HG03280 (cell line): ENCODE data around the gene EZH1.

Experiments used
- ATAC-seq: cut with Tn5 transposase; IDR thresholded peaks from one replicate; pipeline ENCODE4 v1.9.1; 2021; ENCODE audit warnings: mild to moderate bottlenecking, moderate library complexity; ENCODE audit not compliant: unreplicated experiment

The EZH1 gene

GRCh38 chr17:42725143-42725542, 19.7 kb downstream of the EZH1 start:
- no peak for ATAC-seq

DNA sequence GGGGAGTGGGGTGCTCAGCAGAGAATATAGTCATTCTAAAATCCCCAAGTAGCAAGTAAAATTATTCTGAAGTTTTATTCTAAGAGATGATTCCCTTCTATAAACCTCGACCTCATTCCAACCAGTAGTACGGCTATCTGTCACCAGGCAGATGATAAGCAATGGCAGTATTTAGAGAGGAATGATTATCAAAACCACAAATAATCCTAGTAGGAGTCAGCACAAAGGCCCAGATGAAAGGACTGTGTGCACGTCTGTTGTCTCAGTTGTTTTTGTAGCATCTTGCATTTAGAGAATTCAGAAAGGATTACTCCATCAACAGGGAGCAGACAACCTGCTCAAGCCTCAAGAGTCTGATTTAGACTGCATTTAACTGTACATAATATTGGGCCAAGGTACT, 21.2 kb downstream of the EZH1 start:
- ATAC-seq = no peak

DNA sequence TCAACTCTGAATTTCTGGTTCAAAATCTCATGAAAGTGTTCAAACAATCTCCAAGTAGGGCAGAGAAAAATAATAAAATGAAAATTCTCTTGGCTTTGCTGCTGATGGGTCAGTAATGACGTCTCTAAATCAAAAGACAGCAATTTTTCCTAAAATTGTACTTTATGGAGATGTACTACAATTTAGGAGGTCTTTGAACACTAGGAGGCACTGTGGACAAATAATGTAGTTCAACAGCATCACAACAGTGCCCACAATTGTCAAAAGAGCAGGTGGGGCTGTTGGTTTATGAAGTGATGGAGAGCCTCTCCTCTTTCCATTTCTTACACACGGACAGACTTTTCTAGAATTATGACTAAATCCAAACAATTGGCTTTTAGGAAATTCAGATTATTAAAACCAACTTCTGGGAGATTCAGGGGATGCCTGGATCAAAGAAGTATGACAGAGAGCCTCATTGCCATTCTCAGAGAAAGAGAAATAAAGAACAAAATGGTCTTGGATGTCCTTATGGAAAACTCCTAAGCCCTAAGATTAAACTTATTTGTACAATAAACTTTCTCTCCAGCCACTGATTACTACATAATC, 23.8 kb downstream of the EZH1 start:
- ATAC-seq = no peak

DNA sequence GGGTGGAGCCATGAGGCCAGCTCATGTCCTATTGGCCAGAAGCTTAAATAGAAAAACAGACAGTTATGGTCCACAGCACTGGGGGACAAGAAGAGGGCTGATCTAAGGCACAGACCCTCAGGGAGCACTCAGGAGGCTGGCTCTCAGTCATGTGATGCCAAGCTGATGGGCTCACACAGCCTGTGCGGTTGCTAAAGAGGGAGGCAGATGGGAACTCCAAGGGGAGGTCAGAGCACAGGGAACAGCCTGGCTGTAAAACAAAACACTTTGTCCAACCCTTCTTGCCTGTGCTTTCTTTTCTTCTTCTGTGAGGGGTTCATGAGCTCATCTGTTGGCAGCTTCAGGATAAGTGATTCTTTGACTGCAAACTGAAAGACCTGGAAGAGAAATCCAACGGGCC, 35.3 kb downstream of the EZH1 start:
- ATAC-seq = no peak

DNA sequence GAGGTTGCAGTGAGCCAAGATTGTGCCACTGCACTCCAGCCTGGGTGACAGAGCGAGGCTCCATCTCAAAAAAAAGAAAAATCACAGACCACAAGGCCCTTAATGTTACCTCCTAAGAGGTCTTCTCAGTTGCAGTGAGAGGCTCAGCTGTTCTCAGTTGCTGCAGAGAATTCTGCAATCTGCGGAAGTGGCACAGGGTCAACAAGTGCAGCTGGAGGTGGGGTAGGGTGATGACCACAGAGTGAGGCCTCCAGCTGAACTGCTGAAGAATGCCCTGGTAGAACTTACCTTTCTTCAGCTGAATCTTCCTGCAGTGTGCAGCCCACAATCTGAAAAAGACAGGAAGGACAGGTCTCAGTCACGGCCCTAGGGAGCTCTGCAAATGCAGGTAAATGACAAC, 36.3 kb downstream of the EZH1 start:
- no peak for ATAC-seq

GRCh38 chr17:42706732-42707131, 38.1 kb downstream of the EZH1 start:
- ATAC-seq = no peak

- ATAC-seq = peak; percentile 70
Measured at GRCh38 chr17:42704837-42705494, 39.9 kb downstream of the EZH1 start.

- peak; percentile 25 for ATAC-seq
Measured at GRCh38 chr17:42704490-42704836, 40.4 kb downstream of the EZH1 start.

- no peak for ATAC-seq
Measured at GRCh38 chr17:42702446-42702845, 42.4 kb downstream of the EZH1 start.

DNA sequence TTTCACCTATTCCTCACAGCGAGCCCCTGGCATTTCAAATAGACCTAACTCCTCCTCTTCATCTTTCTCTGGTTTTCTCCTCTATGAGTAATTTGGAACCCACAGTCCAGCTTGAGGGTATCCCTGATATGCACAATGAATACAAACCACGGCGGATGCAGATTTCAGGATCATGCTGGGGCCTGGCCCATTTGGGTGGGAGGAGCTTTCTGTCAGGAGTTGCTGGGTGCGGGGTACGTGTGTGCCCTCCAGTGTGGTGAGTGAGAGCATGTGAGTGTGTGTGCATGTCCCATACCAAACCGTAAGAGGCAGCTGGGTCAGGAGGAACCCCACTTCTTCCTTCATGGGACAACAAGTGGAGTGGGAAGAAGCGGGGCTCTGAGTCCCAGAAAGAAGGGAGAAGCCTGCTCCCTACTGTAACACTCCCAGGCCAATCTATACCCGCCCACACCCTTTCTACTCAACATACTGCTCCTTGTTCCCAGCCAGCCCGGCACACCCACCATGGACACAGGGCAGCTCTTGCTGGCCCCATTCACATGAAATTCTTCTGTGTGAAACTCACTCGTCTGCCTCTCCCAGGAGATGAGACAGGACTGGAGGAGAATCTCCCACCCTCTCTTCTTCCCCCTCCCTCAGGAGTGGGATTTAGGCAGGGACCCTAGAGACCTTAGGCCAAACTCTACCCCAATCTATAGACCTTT, 44.1 kb downstream of the EZH1 start:
- ATAC-seq = no peak

GRCh38 chr17:42699415-42699740, 45.5 kb downstream of the EZH1 start:
- no peak for ATAC-seq

DNA sequence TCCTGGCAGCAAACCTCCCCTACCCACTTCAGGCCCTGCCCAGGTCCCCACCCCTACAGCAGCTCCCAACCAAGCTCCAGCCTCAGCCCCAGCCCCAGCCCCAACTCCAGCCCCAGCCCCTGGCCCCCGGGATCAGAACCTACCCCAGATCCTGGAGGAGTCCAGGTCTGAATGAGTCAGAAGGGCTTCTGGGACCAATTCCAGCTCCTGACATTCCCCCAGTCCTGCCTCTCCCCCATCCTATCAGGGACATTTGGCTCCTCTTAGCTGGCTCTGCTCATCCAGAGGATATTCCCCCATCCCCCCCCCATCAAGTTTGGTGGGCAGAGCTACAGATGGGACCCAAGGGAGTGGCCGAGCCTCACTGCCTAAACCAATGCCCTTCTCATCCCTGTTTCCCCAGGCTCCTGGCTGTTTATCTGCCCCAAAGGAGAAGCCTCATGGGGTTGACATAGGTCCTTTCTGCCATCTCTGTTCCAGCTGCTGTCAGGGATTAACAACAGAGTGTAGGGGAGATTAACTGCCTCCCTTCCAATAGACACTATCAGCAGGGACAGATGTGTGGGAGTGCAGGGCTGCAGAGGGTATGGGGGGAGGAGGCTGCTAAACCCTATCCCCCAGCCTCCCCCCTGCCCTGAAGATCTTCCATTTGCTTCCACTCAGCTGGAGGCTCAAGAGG, 46.0 kb downstream of the EZH1 start:
- ATAC-seq = no peak

DNA sequence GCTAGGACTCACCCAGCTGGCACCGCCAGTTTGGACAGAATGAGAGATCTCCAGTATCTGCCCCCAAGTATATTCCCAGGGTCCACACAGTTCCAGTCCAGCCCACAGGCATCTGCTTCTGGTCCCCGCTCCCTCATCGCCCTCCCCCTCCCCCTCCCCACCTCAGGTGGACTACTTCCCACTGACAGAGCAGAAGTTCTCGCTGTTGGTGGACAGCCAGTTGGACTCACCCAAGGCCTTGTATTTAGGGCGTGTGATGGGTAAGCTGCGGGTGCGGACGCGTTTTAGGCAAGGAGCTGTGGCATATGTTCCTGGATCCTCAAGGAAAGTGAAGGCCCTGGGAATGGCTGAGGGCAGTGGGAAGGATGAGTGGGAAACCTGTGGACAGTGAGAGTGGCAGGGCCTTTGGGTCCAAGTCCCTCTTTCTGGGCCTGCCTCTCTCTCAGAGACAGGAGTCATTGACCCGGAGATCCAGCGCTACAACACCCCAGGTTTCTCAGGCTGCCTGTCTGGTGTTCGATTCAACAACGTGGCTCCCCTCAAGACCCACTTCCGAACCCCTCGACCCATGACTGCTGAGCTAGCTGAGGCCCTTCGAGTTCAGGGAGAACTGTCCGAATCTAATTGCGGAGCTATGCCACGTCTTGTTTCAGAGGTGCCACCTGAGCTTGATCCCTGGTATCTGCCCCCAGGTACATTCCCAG, 47.6 kb downstream of the EZH1 start:
- no peak for ATAC-seq

GRCh38 chr17:42695500-42695899, 49.3 kb downstream of the EZH1 start:
- ATAC-seq = no peak

- no peak for ATAC-seq
Measured at GRCh38 chr17:42694524-42694923, 50.3 kb downstream of the EZH1 start.

GRCh38 chr17:42692489-42692888, 52.4 kb downstream of the EZH1 start:
- ATAC-seq = no peak

- no peak for ATAC-seq
Measured at GRCh38 chr17:42691021-42691545, 53.8 kb downstream of the EZH1 start.

DNA sequence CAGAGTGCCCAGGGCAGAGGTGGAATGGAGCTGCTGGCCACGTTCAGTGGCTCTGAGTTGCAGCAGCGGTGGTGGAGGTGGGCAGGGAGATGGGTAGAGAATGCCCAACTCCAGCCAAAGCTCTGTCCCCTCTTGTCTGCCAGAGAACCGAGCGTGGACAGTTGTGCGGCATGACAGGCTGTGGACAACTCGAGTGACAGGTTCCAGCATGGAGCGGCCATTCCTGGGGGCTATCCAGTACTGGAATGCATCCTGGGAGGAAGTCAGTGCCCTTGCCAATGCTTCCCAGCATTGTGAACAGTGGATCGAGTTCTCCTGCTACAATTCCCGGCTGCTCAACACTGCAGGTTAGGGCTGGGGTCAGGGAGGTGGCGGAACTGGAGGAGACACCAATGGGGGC, 54.2 kb downstream of the EZH1 start:
- no peak for ATAC-seq

GRCh38 chr17:42687707-42688320, 57.0 kb downstream of the EZH1 start:
- no peak for ATAC-seq

- no peak for ATAC-seq
Measured at GRCh38 chr17:42686520-42687128, 58.2 kb downstream of the EZH1 start.
